ENCODE results near the gene EEF2KMT. TPM values are rescaled to one million over a fixed set of nuclear protein-coding genes. Genes with fewer than 3 reads are reported as not detected.

The EEF2KMT gene
- total and polyA plus RNA-seq, 2 of the 13 experiments (the other 11 are each of a cell fraction or from before 2014, with no cell fraction given) = 10.7 to 26.9 TPM

DNA sequence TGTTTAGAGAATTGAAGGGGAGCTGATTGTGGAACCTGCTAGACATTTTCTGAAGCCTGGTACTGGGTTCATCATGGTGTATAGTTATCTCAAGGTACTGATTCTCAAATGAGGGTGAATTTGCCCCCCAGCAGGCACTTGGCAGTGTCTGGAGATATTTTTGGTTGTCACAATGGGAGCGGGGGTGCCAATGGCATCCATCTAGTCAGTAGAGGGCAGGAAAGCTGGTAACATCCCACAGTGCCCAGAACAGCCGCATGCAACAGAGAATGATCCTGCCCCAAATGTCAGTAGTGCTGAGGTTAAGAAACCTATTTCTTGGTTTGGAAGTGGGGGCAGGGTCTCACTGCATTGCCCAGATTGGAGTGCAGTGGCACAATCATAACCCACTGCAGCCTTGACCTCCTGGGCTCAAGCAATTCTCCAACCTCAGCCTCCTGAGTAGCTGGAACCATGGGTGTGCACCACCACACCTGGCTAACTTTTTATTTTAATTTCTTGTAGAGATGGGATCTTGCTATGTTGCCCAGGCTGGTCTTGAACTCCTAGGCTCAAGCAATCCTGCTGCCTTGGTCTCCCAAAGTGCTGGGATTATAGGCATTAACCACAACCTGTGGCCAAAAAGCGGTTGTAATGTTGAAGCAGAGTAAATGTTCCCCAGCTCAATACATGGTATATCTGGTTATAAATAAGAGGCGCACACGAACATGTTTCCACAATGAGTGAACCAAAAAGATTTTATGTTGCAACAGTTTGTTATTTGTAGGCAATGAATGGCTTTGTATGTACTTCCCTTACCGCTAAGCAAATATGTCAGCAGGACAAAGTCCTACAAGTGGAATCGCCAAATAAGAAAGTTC is 46.4 kb upstream of the EEF2KMT start (continued):
- TF ChIP-seq, protein P1, sequence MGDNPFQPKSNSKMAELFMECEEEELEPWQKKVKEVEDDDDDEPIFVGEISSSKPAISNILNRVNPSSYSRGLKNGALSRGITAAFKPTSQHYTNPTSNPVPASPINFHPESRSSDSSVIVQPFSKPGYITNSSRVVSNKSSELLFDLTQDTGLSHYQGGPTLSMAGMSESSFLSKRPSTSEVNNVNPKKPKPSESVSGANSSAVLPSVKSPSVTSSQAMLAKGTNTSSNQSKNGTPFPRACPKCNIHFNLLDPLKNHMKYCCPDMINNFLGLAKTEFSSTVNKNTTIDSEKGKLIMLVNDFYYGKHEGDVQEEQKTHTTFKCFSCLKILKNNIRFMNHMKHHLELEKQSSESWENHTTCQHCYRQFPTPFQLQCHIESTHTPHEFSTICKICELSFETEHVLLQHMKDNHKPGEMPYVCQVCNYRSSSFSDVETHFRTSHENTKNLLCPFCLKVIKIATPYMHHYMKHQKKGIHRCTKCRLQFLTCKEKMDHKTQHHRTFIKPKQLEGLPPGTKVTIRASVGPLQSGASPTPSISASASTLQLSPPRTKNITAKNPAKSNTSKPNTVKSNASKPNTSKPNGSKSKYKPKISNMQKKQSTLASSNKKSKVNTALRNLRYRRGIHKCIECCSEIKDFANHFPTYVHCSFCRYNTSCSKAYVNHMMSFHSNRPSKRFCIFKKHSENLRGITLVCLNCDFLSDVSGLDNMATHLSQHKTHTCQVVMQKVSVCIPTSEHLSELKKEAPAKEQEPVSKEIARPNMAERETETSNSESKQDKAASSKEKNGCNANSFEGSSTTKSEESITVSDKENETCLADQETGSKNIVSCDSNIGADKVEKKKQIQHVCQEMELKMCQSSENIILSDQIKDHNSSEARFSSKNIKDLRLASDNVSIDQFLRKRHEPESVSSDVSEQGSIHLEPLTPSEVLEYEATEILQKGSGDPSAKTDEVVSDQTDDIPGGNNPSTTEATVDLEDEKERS (CRISPR knock-in tag; IDR thresholded peaks at IDR 0.05) = peak; percentile 91
- TF ChIP-seq, protein P2, sequence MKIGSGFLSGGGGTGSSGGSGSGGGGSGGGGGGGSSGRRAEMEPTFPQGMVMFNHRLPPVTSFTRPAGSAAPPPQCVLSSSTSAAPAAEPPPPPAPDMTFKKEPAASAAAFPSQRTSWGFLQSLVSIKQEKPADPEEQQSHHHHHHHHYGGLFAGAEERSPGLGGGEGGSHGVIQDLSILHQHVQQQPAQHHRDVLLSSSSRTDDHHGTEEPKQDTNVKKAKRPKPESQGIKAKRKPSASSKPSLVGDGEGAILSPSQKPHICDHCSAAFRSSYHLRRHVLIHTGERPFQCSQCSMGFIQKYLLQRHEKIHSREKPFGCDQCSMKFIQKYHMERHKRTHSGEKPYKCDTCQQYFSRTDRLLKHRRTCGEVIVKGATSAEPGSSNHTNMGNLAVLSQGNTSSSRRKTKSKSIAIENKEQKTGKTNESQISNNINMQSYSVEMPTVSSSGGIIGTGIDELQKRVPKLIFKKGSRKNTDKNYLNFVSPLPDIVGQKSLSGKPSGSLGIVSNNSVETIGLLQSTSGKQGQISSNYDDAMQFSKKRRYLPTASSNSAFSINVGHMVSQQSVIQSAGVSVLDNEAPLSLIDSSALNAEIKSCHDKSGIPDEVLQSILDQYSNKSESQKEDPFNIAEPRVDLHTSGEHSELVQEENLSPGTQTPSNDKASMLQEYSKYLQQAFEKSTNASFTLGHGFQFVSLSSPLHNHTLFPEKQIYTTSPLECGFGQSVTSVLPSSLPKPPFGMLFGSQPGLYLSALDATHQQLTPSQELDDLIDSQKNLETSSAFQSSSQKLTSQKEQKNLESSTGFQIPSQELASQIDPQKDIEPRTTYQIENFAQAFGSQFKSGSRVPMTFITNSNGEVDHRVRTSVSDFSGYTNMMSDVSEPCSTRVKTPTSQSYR (CRISPR knock-in tag; IDR thresholded peaks at IDR 0.05; ENCODE audit: borderline replicate concordance) = peak; percentile 64; the same call in 1 of the 2 replicates
- TF ChIP-seq ZNF382 (CRISPR knock-in tag; IDR thresholded peaks at IDR 0.05; ENCODE audit: borderline replicate concordance) (no peak), ELF1 (CRISPR knock-in tag; IDR thresholded peaks at IDR 0.05) (peak; percentile 56; the same call in 1 of the 2 replicates), RARG (CRISPR knock-in tag; IDR thresholded peaks at IDR 0.05; ENCODE audit: low read depth) (no peak), NR1H2 (CRISPR knock-in tag; IDR thresholded peaks at IDR 0.05; ENCODE audit: borderline replicate concordance, low read depth) (no peak), GZF1 (CRISPR knock-in tag; IDR thresholded peaks at IDR 0.05) (no peak), EEA1 (CRISPR knock-in tag; IDR thresholded peaks at IDR 0.05; ENCODE audit: borderline replicate concordance) (no peak), DNMT1 (CRISPR knock-in tag; IDR thresholded peaks at IDR 0.05) (no peak), RFX1 (IDR thresholded peaks at IDR 0.05) (no peak), THAP11 (CRISPR knock-in tag; IDR thresholded peaks at IDR 0.05) (peak; percentile 78), ZSCAN21 (CRISPR knock-in tag; IDR thresholded peaks at IDR 0.05; ENCODE audit: borderline replicate concordance) (no peak)
- TF ChIP-seq, protein P3, sequence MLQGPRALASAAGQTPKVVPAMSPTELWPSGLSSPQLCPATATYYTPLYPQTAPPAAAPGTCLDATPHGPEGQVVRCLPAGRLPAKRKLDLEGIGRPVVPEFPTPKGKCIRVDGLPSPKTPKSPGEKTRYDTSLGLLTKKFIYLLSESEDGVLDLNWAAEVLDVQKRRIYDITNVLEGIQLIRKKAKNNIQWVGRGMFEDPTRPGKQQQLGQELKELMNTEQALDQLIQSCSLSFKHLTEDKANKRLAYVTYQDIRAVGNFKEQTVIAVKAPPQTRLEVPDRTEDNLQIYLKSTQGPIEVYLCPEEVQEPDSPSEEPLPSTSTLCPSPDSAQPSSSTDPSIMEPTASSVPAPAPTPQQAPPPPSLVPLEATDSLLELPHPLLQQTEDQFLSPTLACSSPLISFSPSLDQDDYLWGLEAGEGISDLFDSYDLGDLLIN (CRISPR knock-in tag; IDR thresholded peaks at IDR 0.05; ENCODE audit: borderline replicate concordance) = no peak
- TF ChIP-seq, protein P4, sequence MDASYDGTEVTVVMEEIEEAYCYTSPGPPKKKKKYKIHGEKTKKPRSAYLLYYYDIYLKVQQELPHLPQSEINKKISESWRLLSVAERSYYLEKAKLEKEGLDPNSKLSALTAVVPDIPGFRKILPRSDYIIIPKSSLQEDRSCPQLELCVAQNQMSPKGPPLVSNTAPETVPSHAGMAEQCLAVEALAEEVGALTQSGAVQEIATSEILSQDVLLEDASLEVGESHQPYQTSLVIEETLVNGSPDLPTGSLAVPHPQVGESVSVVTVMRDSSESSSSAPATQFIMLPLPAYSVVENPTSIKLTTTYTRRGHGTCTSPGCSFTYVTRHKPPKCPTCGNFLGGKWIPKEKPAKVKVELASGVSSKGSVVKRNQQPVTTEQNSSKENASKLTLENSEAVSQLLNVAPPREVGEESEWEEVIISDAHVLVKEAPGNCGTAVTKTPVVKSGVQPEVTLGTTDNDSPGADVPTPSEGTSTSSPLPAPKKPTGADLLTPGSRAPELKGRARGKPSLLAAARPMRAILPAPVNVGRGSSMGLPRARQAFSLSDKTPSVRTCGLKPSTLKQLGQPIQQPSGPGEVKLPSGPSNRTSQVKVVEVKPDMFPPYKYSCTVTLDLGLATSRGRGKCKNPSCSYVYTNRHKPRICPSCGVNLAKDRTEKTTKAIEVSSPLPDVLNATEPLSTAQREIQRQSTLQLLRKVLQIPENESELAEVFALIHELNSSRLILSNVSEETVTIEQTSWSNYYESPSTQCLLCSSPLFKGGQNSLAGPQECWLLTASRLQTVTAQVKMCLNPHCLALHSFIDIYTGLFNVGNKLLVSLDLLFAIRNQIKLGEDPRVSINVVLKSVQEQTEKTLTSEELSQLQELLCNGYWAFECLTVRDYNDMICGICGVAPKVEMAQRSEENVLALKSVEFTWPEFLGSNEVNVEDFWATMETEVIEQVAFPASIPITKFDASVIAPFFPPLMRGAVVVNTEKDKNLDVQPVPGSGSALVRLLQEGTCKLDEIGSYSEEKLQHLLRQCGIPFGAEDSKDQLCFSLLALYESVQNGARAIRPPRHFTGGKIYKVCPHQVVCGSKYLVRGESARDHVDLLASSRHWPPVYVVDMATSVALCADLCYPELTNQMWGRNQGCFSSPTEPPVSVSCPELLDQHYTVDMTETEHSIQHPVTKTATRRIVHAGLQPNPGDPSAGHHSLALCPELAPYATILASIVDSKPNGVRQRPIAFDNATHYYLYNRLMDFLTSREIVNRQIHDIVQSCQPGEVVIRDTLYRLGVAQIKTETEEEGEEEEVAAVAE (CRISPR knock-in tag; IDR thresholded peaks at IDR 0.05; ENCODE audit: borderline replicate concordance) = peak; percentile 71; the same call in 1 of the 2 replicates
